Mucosa of descending colon (tissue), 3 donors: ENCODE results near the gene CIPC. TPM values are rescaled to one million over a fixed set of nuclear protein-coding genes. Genes with fewer than 3 reads are reported as not detected.

Source experiments
- ATAC-seq: fragments of 200-7000 bp; cut with Tn5 transposase; one replicate; pipeline ENCODE4 v1.9.1; 2020; ENCODE audit warnings: mild to moderate bottlenecking, moderate library complexity
- DNase-seq, 3 donors: peaks; one replicate each; pipeline ENCODE4 v3.0.0-alpha.2; 2020
- H3K36me3 ChIP-seq: fragments of 200-600 bp; one replicate; pipeline ENCODE4 v1.8.0; 2021; ENCODE audit warnings: low read depth, mild to moderate bottlenecking
- H3K4me1 ChIP-seq: fragments of 200-600 bp; one replicate; pipeline ENCODE4 v1.8.0; 2021; ENCODE audit warnings: low read depth, mild to moderate bottlenecking
- H3K4me3 ChIP-seq: fragments of 200-600 bp; one replicate; pipeline ENCODE4 v1.8.0; 2021; ENCODE audit warnings: mild to moderate bottlenecking
- H3K9me3 ChIP-seq: fragments of 200-600 bp; one replicate; pipeline ENCODE4 v1.8.0; 2021; ENCODE audit warnings: mild to moderate bottlenecking
- CTCF ChIP-seq: fragments of 200-600 bp; IDR thresholded peaks from one replicate; pipeline ENCODE4 v1.8.0; 2022; ENCODE audit warnings: antibody characterized with exemption, mild to moderate bottlenecking
- intact Hi-C, 2 donors: fragments of 100-400 bp; cut with DNase I in 1 of 2; cut with micrococcal nuclease in 1 of 2; formaldehyde crosslinking; loops; one replicate each; pipeline versions ENCODE4 v1.11.0 to v1.11.1; 2022; cut with DNase I, micrococcal nuclease
- total RNA-seq, 3 donors: library from RNA; stranded (reverse); fragmentation: NEBNext Ultra II Directional in 2 of 3; extraction: Animal tissue kit (Norgen Biotek cat#: 25700) in 2 of 3; gene quantifications; one replicate each; pipeline versions ENCODE4 v1.2.1 to v1.2.4, GENCODE V29; 2021 to 2023
- donor health status: DM: no; HTN: no; CAD: no; lungs with moderate emphysema.
- donor health status: DM: no; HTN: no; CAD: no.
- donor health status: DM: no; HTN: yes; CAD: no.

CIPC gene
- total RNA-seq, 3 donors from 2014 or later: 45.7 to 84.9 (median 61.0) TPM

GRCh38 chr14:77061630-77062257, 36.3 kb upstream of the CIPC start:
- H3K4me3 ChIP-seq: no peak overlapping the region
- ATAC-seq (no peak), DNase-seq (no peak)
- no peaks in the 10 kb centered on the region for H3K36me3 ChIP-seq
- intact Hi-C loops: no loop called here
- no peaks in the 10 kb centered on the region for H3K9me3 ChIP-seq
- no peak for TF ChIP-seq CTCF
- no peaks in the 10 kb centered on the region for H3K4me1 ChIP-seq

GRCh38 chr14:77062261-77062660, 35.8 kb upstream of the CIPC start:
- Histone ChIP-seq H3K4me3 (no peak overlapping the region), H3K9me3 (no peaks in the 10 kb centered on the region), H3K4me1 (no peaks in the 10 kb centered on the region), H3K36me3 (no peaks in the 10 kb centered on the region)
- DNase-seq: no peak
- no peak for ATAC-seq
- intact Hi-C loops: no loop called here
- no peak for TF ChIP-seq CTCF

GRCh38 chr14:77063571-77064171, 34.4 kb upstream of the CIPC start:
- intact Hi-C loops: no loop called here
- no peaks in the 10 kb centered on the region for H3K9me3 ChIP-seq
- no peak for ATAC-seq
- TF ChIP-seq CTCF: no peak
- no peaks in the 10 kb centered on the region for H3K4me1 ChIP-seq
- no peaks in the 10 kb centered on the region for H3K36me3 ChIP-seq
- no peak for DNase-seq
- H3K4me3 ChIP-seq: no peak overlapping the region

GRCh38 chr14:77064521-77065178, 33.4 kb upstream of the CIPC start:
- Histone ChIP-seq H3K9me3 (no peaks in the 10 kb centered on the region), H3K36me3 (no peaks in the 10 kb centered on the region), H3K4me3 (no peak overlapping the region), H3K4me1 (no peaks in the 10 kb centered on the region)
- intact Hi-C loops: loop anchor here in 1 of 2 donors (5.0 kb wide), 2 partner anchors 152 to 192 kb away; no protein-coding TSS in a partner anchor
- DNase-seq (no peak), ATAC-seq (peak; percentile 42)
- no peak for TF ChIP-seq CTCF

GRCh38 chr14:77065851-77066577, 32.0 kb upstream of the CIPC start:
- no peaks in the 10 kb centered on the region for H3K36me3 ChIP-seq
- H3K4me3 ChIP-seq: no peak overlapping the region
- intact Hi-C loops: loop anchor here in 1 of 2 donors (5.0 kb wide), 2 partner anchors 154 to 194 kb away; no protein-coding TSS in a partner anchor
- no peak for TF ChIP-seq CTCF
- ATAC-seq (no peak), DNase-seq (no peak)
- no peaks in the 10 kb centered on the region for H3K4me1 ChIP-seq
- H3K9me3 ChIP-seq: no peaks in the 10 kb centered on the region
